HG02642 (cell line): ENCODE results near the gene MRTO4.
"Not testable (repeated sequence)": the region's sequence is repeated elsewhere in the genome, so short reads cannot be mapped to it uniquely, and the experiment has no call there.

ENCODE experiments used
- ATAC-seq: cut with Tn5 transposase; IDR thresholded peaks from one replicate; pipeline ENCODE4 v1.9.1; 2021; ENCODE audit warnings: mild to moderate bottlenecking; ENCODE audit not compliant: unreplicated experiment, poor library complexity

MRTO4 gene

GRCh38 chr1:19251305-19252196 is at the start of gene MRTO4, which contains the start of gene EMC1:
TSS of gene MRTO4 (plus strand) at chr1:19251805. CDS start at chr1:19251836, 31 bp downstream.
TSS of gene EMC1 (minus strand) at chr1:19251524. CDS start at chr1:19251509, 15 bp downstream.
- ATAC-seq = peak; percentile 90

GRCh38 chr1:19202396-19202795 is 49.2 kb upstream of the MRTO4 start:
- ATAC-seq = no peak

GRCh38 chr1:19203440-19203839 is 48.2 kb upstream of the MRTO4 start:
- ATAC-seq = no peak

GRCh38 chr1:19204446-19205266 is 46.9 kb upstream of the MRTO4 start:
- no peak for ATAC-seq

GRCh38 chr1:19205403-19205802 is 46.2 kb upstream of the MRTO4 start:
- no peak for ATAC-seq

GRCh38 chr1:19205845-19206244 is 45.8 kb upstream of the MRTO4 start:
- ATAC-seq = no peak

GRCh38 chr1:19206947-19207346 is 44.7 kb upstream of the MRTO4 start:
- no peak for ATAC-seq

- no peak for ATAC-seq
These were observed 42.7 kb upstream of the MRTO4 start for GRCh38 chr1:19208710-19209438.

- peak; percentile 54 for ATAC-seq
These were observed 42.1 kb upstream of the MRTO4 start for GRCh38 chr1:19209439-19209989.

- peak; percentile 90 for ATAC-seq
These were observed 41.4 kb upstream of the MRTO4 start, which contains the start of gene UBR4 for GRCh38 chr1:19209990-19210771. TSS of gene UBR4 (minus strand) at chr1:19210266. CDS start at chr1:19210248, 18 bp downstream.

GRCh38 chr1:19210772-19211549 is 40.6 kb upstream of the MRTO4 start:
- no peak for ATAC-seq

GRCh38 chr1:19212167-19212566 is 39.4 kb upstream of the MRTO4 start:
- no peak for ATAC-seq

GRCh38 chr1:19213580-19213979 is 38.0 kb upstream of the MRTO4 start:
- ATAC-seq = no peak

GRCh38 chr1:19216585-19216984 is 35.0 kb upstream of the MRTO4 start:
- ATAC-seq = not testable (repeated sequence)

- ATAC-seq = no peak
These were observed 32.2 kb upstream of the MRTO4 start for GRCh38 chr1:19219451-19219850.

- no peak for ATAC-seq
These were observed 31.3 kb upstream of the MRTO4 start for GRCh38 chr1:19220080-19220846.

GRCh38 chr1:19220991-19221390 is 30.6 kb upstream of the MRTO4 start:
- ATAC-seq = no peak

GRCh38 chr1:19222573-19222972 is 29.0 kb upstream of the MRTO4 start:
- ATAC-seq = no peak
